ENCODE results near the gene MICALL2.

- TF ChIP-seq CTCF (IDR thresholded peaks at IDR 0.05): no peak
- no peak for TF ChIP-seq POLR2A (IDR thresholded peaks at IDR 0.05)
Observed at GRCh38 chr7:1492221-1492620, 33.0 kb upstream of the MICALL2 start.

Measured in testis (tissue), 2 donors.